K562 (cell line): ENCODE data around the gene ARL8A. TPM values are rescaled to one million over a fixed set of nuclear protein-coding genes. Genes with fewer than 3 reads are reported as not detected.

Experiments used
- BDP1 ChIP-seq: IDR thresholded peaks from 3 replicates; pipeline ENCODE4 v1.6.1; 2011; ENCODE audit not compliant: insufficient read length, insufficient read depth
- BRF1 ChIP-seq: IDR thresholded peaks from 3 replicates; pipeline ENCODE4 v1.6.1; 2011; ENCODE audit warnings: borderline replicate concordance, mild to moderate bottlenecking; ENCODE audit not compliant: insufficient read length; ENCODE audit errors: extremely low read depth
- FOXK1 ChIP-seq: sonication (generic); formaldehyde crosslinking; IDR thresholded peaks from 2 replicates; pipeline ENCODE4 v1.8.0; 2022; ENCODE audit warnings: missing genetic modification reagents, mild to moderate bottlenecking, borderline replicate concordance
- FOXO4 ChIP-seq: fragments of 450-650 bp; formaldehyde crosslinking; IDR thresholded peaks from 2 replicates; pipeline ENCODE4 v1.4.0; 2020; ENCODE audit warnings: mild to moderate bottlenecking, moderate library complexity
- MAFK ChIP-seq: IDR thresholded peaks from 2 replicates; pipeline ENCODE4 v1.6.1; 2011; ENCODE audit warnings: low read length, improper control_type of control experiment
- MYBL2 ChIP-seq, 2 experiments: fragments of 450-650 bp in 1 of 2; sonication (generic) in 1 of 2; formaldehyde crosslinking in 1 of 2; IDR thresholded peaks; 2 replicates each; pipeline versions ENCODE4 v1.6.1 to v1.8.1; 2017 to 2022; ENCODE audit warnings: borderline replicate concordance in 1 of 2, inconsistent platforms in 1 of 2, low read depth in 1 of 2, mild to moderate bottlenecking in 1 of 2, missing genetic modification reagents in 1 of 2, moderate library complexity in 1 of 2
- NR2F6 ChIP-seq: fragments of 450-650 bp; formaldehyde crosslinking; IDR thresholded peaks from 2 replicates; pipeline ENCODE4 v1.4.0; 2020; ENCODE audit warnings: mild to moderate bottlenecking
- PTTG1 ChIP-seq: fragments of 450-650 bp; IDR thresholded peaks from 2 replicates; pipeline ENCODE4 v1.6.1; 2016; ENCODE audit warnings: low read depth, mild to moderate bottlenecking, missing genetic modification characterization, missing compliant biosample characterization
- RBBP5 ChIP-seq: fragments of 200-600 bp; sonication (generic); IDR thresholded peaks from 2 replicates; pipeline ENCODE4 v1.6.1; 2012; ENCODE audit warnings: borderline replicate concordance, mild to moderate bottlenecking, low read length, control low read depth, inconsistent platforms; ENCODE audit not compliant: insufficient read depth, poor library complexity, severe bottlenecking
- SNIP1 ChIP-seq: fragments of 450-650 bp; IDR thresholded peaks from 2 replicates; pipeline ENCODE4 v1.7.1; 2017; ENCODE audit warnings: low read depth, mild to moderate bottlenecking
- TARDBP ChIP-seq: fragments of 450-650 bp; IDR thresholded peaks from 2 replicates; pipeline ENCODE4 v1.6.1; 2016
- TCF7L2 ChIP-seq: fragments of 150-350 bp; IDR thresholded peaks from 2 replicates; pipeline ENCODE4 v1.6.1; 2016; ENCODE audit warnings: low read depth, mild to moderate bottlenecking, low read length, moderate library complexity
- WHSC1 ChIP-seq: IDR thresholded peaks from one replicate; pipeline ENCODE4 v1.6.1; 2012; ENCODE audit warnings: low read length, control low read depth, inconsistent platforms
- ZC3H4 ChIP-seq: sonication (generic); formaldehyde crosslinking; IDR thresholded peaks from 2 replicates; pipeline ENCODE4 v1.9.0; 2021; ENCODE audit warnings: missing genetic modification reagents, borderline replicate concordance
- ZNF140 ChIP-seq: fragments of 250-450 bp; sonication (Bioruptor Pico); IDR thresholded peaks from 2 replicates; pipeline ENCODE4 v1.8.0; 2021; ENCODE audit warnings: moderate library complexity, mild to moderate bottlenecking, inconsistent platforms
- ZNF507 ChIP-seq: conservative IDR thresholded peaks from 2 replicates; pipeline ENCODE4 v1.6.1; 2017; ENCODE audit warnings: missing genetic modification characterization, missing compliant biosample characterization
- ZNF639 ChIP-seq, 2 experiments: fragments of 200-800 bp in 1 of 2; sonication (Bioruptor generic) in 1 of 2; sonication (generic) in 1 of 2; formaldehyde crosslinking in 1 of 2; IDR thresholded peaks in 1 of 2; conservative IDR thresholded peaks in 1 of 2; 2 replicates each; pipeline versions ENCODE4 v1.5.0 to v1.6.1; 2016 to 2020; ENCODE audit warnings: missing compliant biosample characterization in 1 of 2, missing genetic modification characterization in 1 of 2, missing genetic modification reagents in 1 of 2
- ZNF696 ChIP-seq: fragments of 250-450 bp; sonication (Bioruptor Pico); conservative IDR thresholded peaks from 2 replicates; pipeline ENCODE4 v1.4.0; 2020; ENCODE audit warnings: mild to moderate bottlenecking, moderate library complexity
- polyA plus RNA-seq, 8 experiments: library from polyadenylated mRNA; depleted of rRNA in 4 of 8; stranded (reverse) in 5 of 8; unstranded in 3 of 8; fragments of >200 nt; fragmentation: Nextera tagmentation in 2 of 8; fragmentation: Illumina TruSeq in 1 of 8; extraction: Ambion mirVana in 2 of 8; extraction: Trizol in 1 of 8; gene quantifications; 2 replicates each; pipeline versions ENCODE4 v1.2.1 to v1.2.3, GENCODE V29; 2011 to 2014; ENCODE audit warnings: inconsistent platforms in 1 of 8, missing spikeins in 1 of 8
- total RNA-seq, 7 experiments: library from RNA; depleted of rRNA in 6 of 7; stranded (reverse); fragments of >200 nt in 6 of 7; fragmentation: Illumina TruSeq in 2 of 7; extraction: Trizol in 2 of 7; gene quantifications; 2 replicates each; pipeline versions ENCODE4 v1.2.1 to v1.2.3, GENCODE V29; 2011 to 2021; ENCODE audit warnings: low replicate concordance in 1 of 7
- TF ChIP-seq, protein P1 (sequence below): fragments of 450-650 bp; IDR thresholded peaks from 2 replicates; pipeline ENCODE4 v1.7.0; 2016; ENCODE audit warnings: borderline replicate concordance
- TF ChIP-seq, protein P2 (sequence below): fragments of 450-650 bp; IDR thresholded peaks from 2 replicates; pipeline ENCODE4 v1.6.1; 2018; ENCODE audit warnings: mild to moderate bottlenecking, low read depth; ENCODE audit not compliant: partially characterized antibody

ARL8A gene
- total and polyA plus RNA-seq, 9 of the 15 experiments (the other 6 are each of a cell fraction or from before 2014, with no cell fraction given) = 0.17 to 27.3 (median 15.6) TPM

DNA sequence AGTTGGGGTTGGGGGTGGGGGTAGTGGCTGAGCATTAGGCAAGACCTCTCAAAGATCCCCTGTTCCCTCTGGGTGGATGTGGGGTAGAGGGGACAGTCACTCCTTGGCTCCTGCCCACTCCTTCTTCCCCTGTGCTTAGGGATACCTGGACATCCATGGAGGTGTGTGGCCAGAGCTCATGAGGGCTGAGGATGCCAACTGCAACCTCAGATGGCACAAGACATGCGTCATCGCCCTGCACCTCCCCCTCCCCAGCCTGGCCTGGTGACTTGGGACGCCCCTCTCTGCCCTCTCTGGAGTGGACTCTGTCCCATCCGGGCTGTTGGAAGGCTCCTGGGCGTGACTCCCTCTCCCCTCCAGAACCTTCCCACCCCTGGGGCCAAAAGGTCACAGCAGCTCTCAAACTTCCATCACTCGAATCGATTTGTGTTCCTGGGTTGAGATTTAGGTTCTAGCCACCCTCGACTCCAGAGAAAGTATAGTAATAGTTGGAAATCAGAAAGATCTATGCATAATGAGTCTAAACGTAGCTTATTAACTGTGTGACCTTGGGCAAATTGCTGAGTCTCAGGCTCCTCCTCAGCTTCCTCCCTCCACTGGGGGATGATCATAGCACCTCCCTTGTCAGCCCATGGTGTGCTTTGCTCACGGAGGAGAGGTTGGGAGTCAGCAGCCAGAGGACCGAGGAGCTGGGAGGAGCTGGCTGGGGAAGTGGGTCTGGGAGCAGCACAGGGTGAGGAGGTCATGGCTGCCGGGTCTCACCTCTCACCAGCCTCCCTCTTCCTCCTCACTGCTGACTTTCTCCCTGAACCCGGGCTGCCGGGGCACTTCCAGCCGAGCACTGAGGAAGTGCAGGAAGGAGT, 18.1 kb upstream of the ARL8A start (continued):
- no peak for TF ChIP-seq FOXK1 (CRISPR knock-in tag)
- no peak for TF ChIP-seq ZNF639 (CRISPR knock-in tag; conservative IDR thresholded peaks at IDR 0.05 in 1 of 2, IDR thresholded peaks at IDR 0.05 in 1 of 2)
- TF ChIP-seq, protein P1, sequence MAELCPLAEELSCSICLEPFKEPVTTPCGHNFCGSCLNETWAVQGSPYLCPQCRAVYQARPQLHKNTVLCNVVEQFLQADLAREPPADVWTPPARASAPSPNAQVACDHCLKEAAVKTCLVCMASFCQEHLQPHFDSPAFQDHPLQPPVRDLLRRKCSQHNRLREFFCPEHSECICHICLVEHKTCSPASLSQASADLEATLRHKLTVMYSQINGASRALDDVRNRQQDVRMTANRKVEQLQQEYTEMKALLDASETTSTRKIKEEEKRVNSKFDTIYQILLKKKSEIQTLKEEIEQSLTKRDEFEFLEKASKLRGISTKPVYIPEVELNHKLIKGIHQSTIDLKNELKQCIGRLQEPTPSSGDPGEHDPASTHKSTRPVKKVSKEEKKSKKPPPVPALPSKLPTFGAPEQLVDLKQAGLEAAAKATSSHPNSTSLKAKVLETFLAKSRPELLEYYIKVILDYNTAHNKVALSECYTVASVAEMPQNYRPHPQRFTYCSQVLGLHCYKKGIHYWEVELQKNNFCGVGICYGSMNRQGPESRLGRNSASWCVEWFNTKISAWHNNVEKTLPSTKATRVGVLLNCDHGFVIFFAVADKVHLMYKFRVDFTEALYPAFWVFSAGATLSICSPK = no peak
- 0 out of 2 replicates have a peak, but pooled peaks have one; percentile 22 for TF ChIP-seq FOXO4 (CRISPR knock-in tag)
- TF ChIP-seq SNIP1 = no peak
- TF ChIP-seq ZNF140 (CRISPR knock-in tag) = no peak
- no peak for TF ChIP-seq BRF1
- TF ChIP-seq NR2F6 (CRISPR knock-in tag) = no peak
- TF ChIP-seq BDP1 = no peak
- TF ChIP-seq WHSC1 = no peak
- TF ChIP-seq MYBL2 (IDR thresholded peaks at IDR 0.05; ENCODE audit: low read depth) = no peak
- TF ChIP-seq MYBL2 (CRISPR knock-in tag; IDR thresholded peaks at IDR 0.05; ENCODE audit: borderline replicate concordance) = no peak
- TF ChIP-seq, protein P2, sequence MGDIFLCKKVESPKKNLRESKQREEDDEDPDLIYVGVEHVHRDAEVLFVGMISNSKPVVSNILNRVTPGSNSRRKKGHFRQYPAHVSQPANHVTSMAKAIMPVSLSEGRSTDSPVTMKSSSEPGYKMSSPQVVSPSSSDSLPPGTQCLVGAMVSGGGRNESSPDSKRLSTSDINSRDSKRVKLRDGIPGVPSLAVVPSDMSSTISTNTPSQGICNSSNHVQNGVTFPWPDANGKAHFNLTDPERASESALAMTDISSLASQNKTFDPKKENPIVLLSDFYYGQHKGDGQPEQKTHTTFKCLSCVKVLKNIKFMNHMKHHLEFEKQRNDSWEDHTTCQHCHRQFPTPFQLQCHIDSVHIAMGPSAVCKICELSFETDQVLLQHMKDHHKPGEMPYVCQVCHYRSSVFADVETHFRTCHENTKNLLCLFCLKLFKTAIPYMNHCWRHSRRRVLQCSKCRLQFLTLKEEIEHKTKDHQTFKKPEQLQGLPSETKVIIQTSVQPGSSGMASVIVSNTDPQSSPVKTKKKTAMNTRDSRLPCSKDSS = no peak
- TF ChIP-seq PTTG1 (tag) = no peak
- no peak for TF ChIP-seq ZNF507 (tag)
- no peak for TF ChIP-seq TARDBP
- no peak for TF ChIP-seq RBBP5
- no peak for TF ChIP-seq TCF7L2
- TF ChIP-seq MAFK = peak; percentile 57
- no peak for TF ChIP-seq ZNF696 (CRISPR knock-in tag)
- TF ChIP-seq ZC3H4 (CRISPR knock-in tag) = no peak
